RKO (cell line): ENCODE measurements around the gene PRF1.
A peak's percentile ranks its signal among the peaks of the same experiment; 100 is the strongest.
"Not testable (repeated sequence)": the region's sequence is repeated elsewhere in the genome, so short reads cannot be mapped to it uniquely, and the experiment has no call there.

Experiments used
- DNase-seq: peaks from one replicate; pipeline ENCODE4 v3.0.0-alpha.2; 2016; ENCODE audit warnings: low spot score

Gene PRF1

GRCh38 chr10:70602665-70603448, at the start of gene PRF1:
PRF1 (minus strand) TSS chr10:70602741; CDS start chr10:70600902, 1,839 bp downstream.
- DNase-seq, result no peak

- no peak for DNase-seq
These were observed 49.1 kb upstream of the PRF1 start for GRCh38 chr10:70651661-70652060.

GRCh38 chr10:70650718-70651117, 48.2 kb upstream of the PRF1 start:
- DNase-seq, result no peak

- DNase-seq, result no peak
These were observed 47.6 kb upstream of the PRF1 start for GRCh38 chr10:70650104-70650503.

- peak; percentile 67 for DNase-seq
These were observed 47.0 kb upstream of the PRF1 start for GRCh38 chr10:70649526-70649925.

GRCh38 chr10:70648427-70648826, 45.9 kb upstream of the PRF1 start:
- peak; percentile 24 for DNase-seq

GRCh38 chr10:70647086-70647485, 44.5 kb upstream of the PRF1 start:
- no peak for DNase-seq

- DNase-seq, result not testable (repeated sequence)
These were observed 42.4 kb upstream of the PRF1 start for GRCh38 chr10:70644959-70645358.

GRCh38 chr10:70643272-70643671, 40.7 kb upstream of the PRF1 start:
- not testable (repeated sequence) for DNase-seq

GRCh38 chr10:70639640-70640383, 37.3 kb upstream of the PRF1 start:
- not testable (repeated sequence) for DNase-seq

- not testable (repeated sequence) for DNase-seq
These were observed 32.0 kb upstream of the PRF1 start for GRCh38 chr10:70634515-70634914.

- no peak for DNase-seq
These were observed 31.5 kb upstream of the PRF1 start for GRCh38 chr10:70634011-70634410.

- DNase-seq, result not testable (repeated sequence)
These were observed 29.2 kb upstream of the PRF1 start for GRCh38 chr10:70631735-70632134.

GRCh38 chr10:70629338-70629737, 26.8 kb upstream of the PRF1 start:
- DNase-seq, result no peak

GRCh38 chr10:70626056-70626455, 23.5 kb upstream of the PRF1 start:
- no peak for DNase-seq

- DNase-seq, result no peak
These were observed 20.7 kb upstream of the PRF1 start for GRCh38 chr10:70622981-70623844.

GRCh38 chr10:70622541-70622940, 20.0 kb upstream of the PRF1 start:
- DNase-seq, result no peak

- DNase-seq, result no peak
These were observed 19.1 kb upstream of the PRF1 start for GRCh38 chr10:70621503-70622078.

- DNase-seq, result no peak
These were observed 17.4 kb upstream of the PRF1 start for GRCh38 chr10:70620020-70620289.

- DNase-seq, result peak; percentile 37
These were observed 16.9 kb upstream of the PRF1 start for GRCh38 chr10:70619271-70620019.

- DNase-seq, result no peak
These were observed 16.1 kb upstream of the PRF1 start for GRCh38 chr10:70618663-70619062.
